DOHH2 (cell line): ENCODE measurements around the gene SPON1.

Source experiments
- CTCF ChIP-seq: fragments of 200-600 bp; sonication (generic); IDR thresholded peaks from one replicate; pipeline ENCODE4 v1.5.1; 2014; ENCODE audit warnings: antibody characterized with exemption, mild to moderate bottlenecking, low read depth, low read length; ENCODE audit not compliant: poor library complexity, severe bottlenecking
- EZH2phosphoT487 ChIP-seq: fragments of 200-600 bp; sonication (generic); IDR thresholded peaks from 2 replicates; pipeline ENCODE4 v1.6.1; 2017; ENCODE audit warnings: borderline replicate concordance, mild to moderate bottlenecking, antibody characterized with exemption, low read length, moderate library complexity, mixed read lengths

GRCh38 chr11:14117632-14118031 is 155.1 kb downstream of the SPON1 start:
- TF ChIP-seq CTCF: no peak
- no peak for TF ChIP-seq EZH2phosphoT487
